NCI-H2227 (cell line): ENCODE data around the gene ITGA4.
A peak's percentile ranks its signal among the peaks of the same experiment; 100 is the strongest.

Source experiments
- DNase-seq: peaks from one replicate; lab custom pipeline; 2025; ENCODE audit not compliant: unreplicated experiment; lab: John Stamatoyannopoulos, UW

The ITGA4 gene

GRCh38 chr2:181570833-181571661, 113.9 kb downstream of the ITGA4 start:
- no peak for DNase-seq

GRCh38 chr2:181573140-181573736, 116.1 kb downstream of the ITGA4 start:
- peak; percentile 55 for DNase-seq

DNA sequence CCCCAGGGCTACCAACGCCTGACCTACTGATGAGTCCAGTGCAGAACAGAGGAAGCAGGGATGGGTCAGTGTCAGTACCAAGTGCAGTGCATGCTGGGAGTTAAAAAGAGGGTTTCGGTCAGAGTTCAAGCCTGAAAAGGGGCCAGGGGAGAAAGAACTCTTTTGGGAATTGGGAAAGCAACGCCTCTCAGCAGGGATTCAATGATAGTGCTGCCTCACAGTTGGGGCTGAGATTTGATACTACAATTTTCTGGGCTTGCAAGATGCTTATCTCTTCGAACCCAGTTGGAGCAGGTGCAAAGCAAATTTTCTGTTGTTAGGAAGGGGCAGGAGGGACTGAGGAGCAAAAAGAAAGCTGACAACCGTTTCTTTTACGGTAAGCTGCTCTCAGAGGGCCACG, 117.1 kb downstream of the ITGA4 start:
- peak; percentile 93 for DNase-seq

DNA sequence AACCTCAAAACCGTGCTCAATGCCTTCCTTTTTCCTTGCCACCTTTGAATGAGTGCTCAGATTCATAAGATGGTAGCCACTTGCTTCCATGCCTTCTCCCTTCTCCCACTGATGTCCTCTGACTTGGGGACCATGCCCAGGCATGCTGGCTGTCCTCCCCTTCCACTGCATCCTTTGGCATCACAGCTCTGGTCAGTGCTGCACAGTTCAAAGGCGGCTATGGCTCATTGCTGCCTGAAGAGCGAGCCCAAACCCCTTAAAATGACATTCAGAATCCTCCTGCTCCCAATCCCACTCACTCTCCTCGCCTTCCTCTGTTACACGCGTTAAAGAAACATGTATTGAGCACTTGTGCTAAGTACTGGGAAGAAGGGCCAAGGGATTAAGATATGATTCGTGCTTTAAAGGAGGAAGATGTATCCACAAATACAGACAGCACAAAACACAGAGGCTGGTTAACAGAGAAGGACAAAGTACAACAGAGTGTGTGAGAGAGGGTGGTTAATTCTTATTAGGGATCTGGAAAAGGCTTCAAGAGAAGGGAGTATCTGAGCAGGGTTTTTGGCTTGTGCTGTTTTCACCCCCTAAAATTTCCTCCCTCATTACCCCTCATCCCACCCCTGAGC, 118.0 kb downstream of the ITGA4 start:
- peak; percentile 24 for DNase-seq

DNA sequence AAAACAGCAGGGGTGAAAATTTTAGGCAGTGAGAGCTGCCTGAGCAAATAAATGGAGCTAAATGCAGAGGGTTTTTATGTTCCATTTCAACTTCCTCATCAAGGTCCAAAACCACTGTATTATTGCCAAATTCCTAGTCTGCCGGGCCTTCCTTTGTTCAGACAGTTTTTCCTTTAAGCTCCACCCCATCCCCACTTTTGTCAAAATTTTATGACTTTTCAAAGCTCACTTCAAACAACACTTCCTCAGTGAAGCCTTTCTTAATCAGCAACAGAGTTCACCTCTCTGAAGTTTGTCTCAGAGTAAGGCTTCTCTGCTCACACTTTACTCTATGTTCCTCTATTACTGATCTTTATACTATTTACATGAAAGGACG, 118.5 kb downstream of the ITGA4 start:
- DNase-seq, result no peak

- no peak for DNase-seq
These were observed 119.2 kb downstream of the ITGA4 start for GRCh38 chr2:181576431-181576830.

DNA sequence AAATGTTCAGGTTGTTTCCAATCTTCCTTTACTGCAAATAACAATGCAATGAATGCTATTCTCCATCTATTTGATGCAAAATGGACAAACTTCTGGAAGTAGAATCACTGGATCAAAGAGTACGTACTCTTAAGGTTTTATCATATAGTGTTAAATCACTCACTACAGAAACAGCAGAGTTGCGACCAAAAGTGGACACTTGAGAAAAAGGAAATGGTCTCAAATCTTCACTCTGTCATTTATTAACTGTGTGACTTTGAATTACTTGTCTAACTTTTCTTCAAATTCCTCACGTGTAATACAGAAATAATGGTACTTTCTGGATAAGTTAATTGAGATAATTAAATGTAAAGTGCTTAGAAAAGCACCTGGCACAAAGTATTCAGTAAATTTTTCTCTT, 121.6 kb downstream of the ITGA4 start:
- no peak for DNase-seq

GRCh38 chr2:181581534-181581933, 124.3 kb downstream of the ITGA4 start:
- peak; percentile 15 for DNase-seq

DNA sequence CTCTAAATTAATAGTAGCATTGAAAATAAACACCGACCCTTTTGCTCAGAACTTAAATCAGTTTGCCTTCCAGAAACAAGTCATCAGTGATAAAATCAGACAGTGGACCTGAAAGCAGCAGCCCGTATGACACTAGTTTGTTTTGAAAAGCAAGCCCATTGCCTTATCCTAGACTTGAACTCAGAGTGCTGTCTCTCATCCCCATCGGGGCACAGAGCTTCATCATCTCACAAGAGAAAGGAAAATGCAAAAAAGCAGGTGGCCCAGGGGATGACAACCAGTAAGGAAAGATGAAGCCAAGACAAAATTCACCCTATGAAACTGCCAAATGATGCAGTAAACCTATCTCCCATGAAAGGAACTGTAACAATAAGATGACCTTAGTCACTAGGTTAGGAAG, 128.5 kb downstream of the ITGA4 start:
- no peak for DNase-seq
